SK-N-SH treated with all-trans-retinoic acid at 6 μM for 48 hours (cell line): ENCODE data around the gene DBP.

ENCODE experiments used
- GLIS3 ChIP-seq: fragments of 250-450 bp; sonication (Bioruptor Pico); IDR thresholded peaks from 2 replicates; pipeline ENCODE4 v1.5.0; 2020; ENCODE audit warnings: mild to moderate bottlenecking, moderate library complexity
- ZC3H10 ChIP-seq: fragments of 250-450 bp; sonication (Bioruptor Pico); IDR thresholded peaks from 2 replicates; pipeline ENCODE4 v1.5.1; 2021; ENCODE audit warnings: mild to moderate bottlenecking, moderate library complexity
- ZFP30 ChIP-seq: fragments of 450-650 bp; formaldehyde crosslinking; IDR thresholded peaks from 2 replicates; pipeline ENCODE4 v1.5.0; 2022; ENCODE audit warnings: mild to moderate bottlenecking, moderate library complexity
- TF ChIP-seq, protein P1 (sequence below): fragments of 250-450 bp; sonication (Bioruptor Pico); IDR thresholded peaks from 2 replicates; pipeline ENCODE4 v1.5.1; 2021; ENCODE audit warnings: mild to moderate bottlenecking, moderate library complexity

DNA sequence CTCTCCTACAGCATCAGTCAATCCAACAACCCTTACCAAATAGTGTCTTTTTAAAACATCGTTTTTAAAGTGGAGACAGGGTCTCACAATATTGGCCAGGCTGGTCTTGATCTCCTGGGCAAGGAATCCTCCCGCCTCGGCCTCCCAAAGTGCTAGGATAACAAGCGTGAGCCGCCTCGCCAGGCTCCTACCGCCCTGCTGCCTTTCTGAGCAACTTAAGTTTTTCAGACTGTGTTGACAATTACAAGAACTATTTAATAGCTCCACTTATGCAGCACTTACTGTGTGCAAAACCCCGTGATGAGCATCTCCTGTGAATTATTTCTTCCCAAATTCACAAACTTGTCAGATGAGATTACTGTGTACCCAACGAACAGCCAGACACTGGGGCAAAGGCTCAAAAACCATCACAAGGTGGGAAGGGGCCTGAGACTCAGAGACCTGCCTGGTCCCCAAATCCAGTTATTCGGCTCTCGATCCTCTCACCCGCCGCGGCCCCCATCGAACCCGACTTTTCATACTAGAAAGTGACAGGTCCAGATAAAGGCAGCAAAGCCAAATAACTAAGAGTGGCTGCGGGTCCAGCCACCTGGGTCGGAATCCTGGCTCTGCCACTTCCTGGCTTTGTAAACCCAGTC, 18.8 kb downstream of the DBP start:
- TF ChIP-seq ZFP30 (CRISPR knock-in tag) = no peak
- no peak for TF ChIP-seq ZC3H10 (CRISPR knock-in tag)
- TF ChIP-seq, protein P1, sequence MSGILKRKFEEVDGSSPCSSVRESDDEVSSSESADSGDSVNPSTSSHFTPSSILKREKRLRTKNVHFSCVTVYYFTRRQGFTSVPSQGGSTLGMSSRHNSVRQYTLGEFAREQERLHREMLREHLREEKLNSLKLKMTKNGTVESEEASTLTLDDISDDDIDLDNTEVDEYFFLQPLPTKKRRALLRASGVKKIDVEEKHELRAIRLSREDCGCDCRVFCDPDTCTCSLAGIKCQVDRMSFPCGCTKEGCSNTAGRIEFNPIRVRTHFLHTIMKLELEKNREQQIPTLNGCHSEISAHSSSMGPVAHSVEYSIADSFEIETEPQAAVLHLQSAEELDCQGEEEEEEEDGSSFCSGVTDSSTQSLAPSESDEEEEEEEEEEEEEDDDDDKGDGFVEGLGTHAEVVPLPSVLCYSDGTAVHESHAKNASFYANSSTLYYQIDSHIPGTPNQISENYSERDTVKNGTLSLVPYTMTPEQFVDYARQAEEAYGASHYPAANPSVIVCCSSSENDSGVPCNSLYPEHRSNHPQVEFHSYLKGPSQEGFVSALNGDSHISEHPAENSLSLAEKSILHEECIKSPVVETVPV (CRISPR knock-in tag) = no peak
- TF ChIP-seq GLIS3 (CRISPR knock-in tag) = no peak
